Fibroblast of lung (primary cell): ENCODE data around the gene SEC22B. TPM values are rescaled to one million over a fixed set of nuclear protein-coding genes. Genes with fewer than 3 reads are reported as not detected.
A peak's percentile ranks its signal among the peaks of the same experiment; 100 is the strongest.
"Not testable (repeated sequence)": the region's sequence is repeated elsewhere in the genome, so short reads cannot be mapped to it uniquely, and the experiment has no call there.

Source experiments
- DNase-seq, 2 donors: peaks; one replicate each; pipeline versions ENCODE4 v3.0.0 to v3.0.0-alpha.2; 2010; ENCODE audit warnings: low read depth in 2 of 2
- H2AFZ ChIP-seq: 2 replicates; pipeline ENCODE4 v1.5.1; 2012; ENCODE audit warnings: low read length, control low read depth, inconsistent platforms
- H3K27ac ChIP-seq: 2 replicates; pipeline ENCODE4 v1.5.1; 2011; ENCODE audit warnings: low read length, control low read depth; ENCODE audit not compliant: insufficient read depth
- H3K27me3 ChIP-seq: 2 replicates; pipeline ENCODE4 v1.5.1; 2011; ENCODE audit warnings: mild to moderate bottlenecking, low read length; ENCODE audit not compliant: control insufficient read depth, insufficient read depth
- H3K36me3 ChIP-seq: 2 replicates; pipeline ENCODE4 v1.5.1; 2011; ENCODE audit warnings: low read length; ENCODE audit not compliant: control insufficient read depth, insufficient read depth
- H3K4me1 ChIP-seq: 2 replicates; pipeline ENCODE4 v1.5.1; 2011; ENCODE audit warnings: low read length; ENCODE audit not compliant: control insufficient read depth, insufficient read depth; ENCODE audit errors: extremely low read depth
- H3K4me2 ChIP-seq: 2 replicates; pipeline ENCODE4 v1.5.1; 2011; ENCODE audit warnings: low read length, control low read depth; ENCODE audit not compliant: insufficient read depth; ENCODE audit errors: extremely low read depth
- H3K4me3 ChIP-seq, 4 experiments: fragments of 200-600 bp in 1 of 4; sonication (generic) in 1 of 4; replicated peaks in 1 of 4; 2 replicates each; pipeline ENCODE4 v1.5.1; 2011 to 2016; ENCODE audit warnings: low read length in 4 of 4, low read depth in 3 of 4, mild to moderate bottlenecking in 3 of 4, control low read depth in 2 of 4, inconsistent platforms in 1 of 4, mixed read lengths in 1 of 4; ENCODE audit not compliant: insufficient read depth in 1 of 4; ENCODE audit errors: control extremely low read depth in 1 of 4
- H3K79me2 ChIP-seq: 2 replicates; pipeline ENCODE4 v1.5.1; 2012; ENCODE audit warnings: mild to moderate bottlenecking, low read length, inconsistent platforms; ENCODE audit not compliant: control insufficient read depth, insufficient read depth
- H3K9ac ChIP-seq: 2 replicates; pipeline ENCODE4 v1.5.1; 2011; ENCODE audit warnings: mild to moderate bottlenecking, low read length, control low read depth; ENCODE audit not compliant: insufficient read depth
- H3K9me3 ChIP-seq: 2 replicates; pipeline ENCODE4 v1.5.1; 2012; ENCODE audit warnings: low read depth, low read length; ENCODE audit not compliant: control insufficient read depth, insufficient read depth
- H4K20me1 ChIP-seq: 2 replicates; pipeline ENCODE4 v1.5.1; 2011; ENCODE audit warnings: low read length; ENCODE audit not compliant: control insufficient read depth, insufficient read depth; ENCODE audit errors: extremely low read depth
- polyA plus RNA-seq, 2 donors: library from polyadenylated mRNA; depleted of rRNA in 1 of 2; stranded (reverse) in 1 of 2; unstranded in 1 of 2; fragments of >200 nt; gene quantifications; 2 replicates each; pipeline ENCODE4 v1.2.1, GENCODE V29; 2011 to 2012; ENCODE audit warnings: missing spikeins in 1 of 2
- total RNA-seq: library from RNA; depleted of rRNA; stranded (reverse); fragments of >200 nt; gene quantifications from 2 replicates; pipeline ENCODE4 v1.2.1, GENCODE V29; 2014

The SEC22B gene
- total and polyA plus RNA-seq, 2 donors (not counting 1 experiment from before 2014, with no cell fraction given) = 71.3 to 74.5 TPM

DNA sequence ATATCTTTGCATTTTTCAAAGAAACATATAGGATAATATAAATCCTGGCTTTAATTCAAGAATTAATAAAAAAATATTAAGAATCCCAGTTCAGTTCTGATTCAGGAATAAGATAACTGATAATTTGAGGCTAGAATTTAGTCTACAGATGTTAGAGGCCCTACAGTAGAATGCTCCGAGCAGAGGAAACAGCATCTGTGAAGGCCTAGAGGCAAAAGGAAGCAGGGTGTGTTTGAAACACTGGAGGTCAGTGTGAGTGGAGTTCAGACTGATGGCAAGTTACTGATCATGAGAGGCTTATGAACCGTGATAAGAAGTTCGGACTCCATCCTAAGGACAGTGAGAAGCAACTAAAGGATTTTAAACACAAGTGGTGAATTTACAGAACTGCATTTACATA, 33.0 kb downstream of the SEC22B start:
- H3K27me3 ChIP-seq, H4K20me1 ChIP-seq, H3K4me3 ChIP-seq, H3K36me3 ChIP-seq, H3K4me1 ChIP-seq, H3K79me2 ChIP-seq, H3K9me3 ChIP-seq, H3K4me2 ChIP-seq, H2AFZ ChIP-seq, H3K9ac ChIP-seq: not testable (repeated sequence)
- peak; percentile 47 to 48 for DNase-seq
- peak overlapping the region; percentile 59 for H3K27ac ChIP-seq

DNA sequence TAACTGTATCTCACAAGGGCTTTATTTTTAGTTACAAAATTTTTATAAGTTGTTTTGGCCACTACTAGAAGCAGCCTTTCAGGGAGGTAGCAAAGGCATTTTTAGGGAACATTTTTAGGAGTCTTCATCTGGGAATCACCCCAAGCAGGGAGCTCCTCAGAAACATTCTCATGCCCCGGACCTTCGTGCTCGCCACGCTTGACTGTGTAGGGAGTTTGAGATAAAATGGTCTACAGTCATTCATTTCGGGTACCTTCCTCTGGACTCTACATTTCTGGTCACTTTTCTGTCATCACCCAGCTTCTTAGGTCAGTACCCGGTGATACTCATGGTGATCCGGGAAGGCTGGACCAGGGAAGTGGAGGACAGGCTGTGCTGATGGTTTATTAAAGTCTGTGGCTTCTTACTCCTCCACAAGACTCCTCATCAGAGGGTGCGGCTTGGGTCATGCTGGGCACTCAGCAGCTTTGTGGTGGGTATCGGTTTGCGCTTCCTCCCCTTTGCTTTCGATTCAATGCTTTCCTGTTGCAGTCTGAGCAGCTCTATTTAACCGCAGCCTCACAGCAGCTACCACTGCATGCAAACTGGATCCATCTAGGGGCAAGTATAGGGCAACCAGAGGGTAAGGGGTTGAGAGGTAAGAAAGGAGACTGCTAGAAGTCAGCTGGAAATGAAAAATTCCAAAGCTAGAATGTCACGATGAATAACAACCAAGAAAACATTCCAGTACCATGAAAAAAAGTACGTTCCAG, 33.6 kb downstream of the SEC22B start:
- not testable (repeated sequence) for H2AFZ ChIP-seq, H3K9ac ChIP-seq

GRCh38 chr1:120141865-120142264, 34.5 kb downstream of the SEC22B start:
- DNase-seq, H2AFZ ChIP-seq, H3K27ac ChIP-seq, H3K79me2 ChIP-seq, H3K9me3 ChIP-seq, H3K4me2 ChIP-seq, H3K36me3 ChIP-seq, H3K4me1 ChIP-seq, H4K20me1 ChIP-seq, H3K27me3 ChIP-seq, H3K9ac ChIP-seq, H3K4me3 ChIP-seq: not testable (repeated sequence)

More for the DNA sequence above, 33.6 kb downstream of the SEC22B start:
- H3K79me2 ChIP-seq, H3K9me3 ChIP-seq, H3K36me3 ChIP-seq, H3K27me3 ChIP-seq, H4K20me1 ChIP-seq, H3K4me2 ChIP-seq, H3K4me3 ChIP-seq, H3K4me1 ChIP-seq: not testable (repeated sequence)
- H3K27ac ChIP-seq = peak overlapping the region; percentile 47
- DNase-seq = peak; percentile 62 to 87

DNA sequence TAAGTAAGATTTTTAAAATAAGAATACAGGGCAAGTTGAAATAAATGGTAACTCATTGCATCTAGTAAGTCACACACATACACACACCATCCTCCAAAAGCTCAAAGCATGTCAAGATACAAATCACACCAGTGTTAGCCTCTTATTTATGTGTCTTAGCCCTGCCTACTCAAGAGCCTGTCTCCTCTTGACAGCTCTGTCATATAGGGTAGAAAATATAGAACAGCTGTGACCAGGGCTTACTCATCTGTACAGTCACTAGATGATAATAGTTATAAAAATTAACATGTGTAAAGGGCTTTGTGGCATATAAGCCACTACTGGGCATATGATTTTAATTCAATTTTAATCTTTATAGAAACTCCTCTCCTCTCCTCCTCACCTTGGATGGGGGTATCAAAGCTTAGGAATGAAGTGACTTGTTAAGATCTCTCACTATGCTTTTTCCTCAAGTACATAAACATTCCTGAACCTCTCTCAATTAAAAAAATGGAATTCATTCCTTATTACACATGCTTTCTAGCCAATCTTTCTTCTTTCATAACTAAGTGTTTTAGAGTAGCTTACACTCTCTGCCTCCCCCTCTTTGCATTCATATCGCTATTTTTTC, 35.6 kb downstream of the SEC22B start:
- not testable (repeated sequence) for H3K9ac ChIP-seq, H3K9me3 ChIP-seq, H3K36me3 ChIP-seq, H4K20me1 ChIP-seq, H3K4me1 ChIP-seq, H3K4me2 ChIP-seq, H3K4me3 ChIP-seq, H3K27me3 ChIP-seq, H2AFZ ChIP-seq, H3K79me2 ChIP-seq, H3K27ac ChIP-seq
- DNase-seq = peak in 1 of 2 donors; percentile 41

DNA sequence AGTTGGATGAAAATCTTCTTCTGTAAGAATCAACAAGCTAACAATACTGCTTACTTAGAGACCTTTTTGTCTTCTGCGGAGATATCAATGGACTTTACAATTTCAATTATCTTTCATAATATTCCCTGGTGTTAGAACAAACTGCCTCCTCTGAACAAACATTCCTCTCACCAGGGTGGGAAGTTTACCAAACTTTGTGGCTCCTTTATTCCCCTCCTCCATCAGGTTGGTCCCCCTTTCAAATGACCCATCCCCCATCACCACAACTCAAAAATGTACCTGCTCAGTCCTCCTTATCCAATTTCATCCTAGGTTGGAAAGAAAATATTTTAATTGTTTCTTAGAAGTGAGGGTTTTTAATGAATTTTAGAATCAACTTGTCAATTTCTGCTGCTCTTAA, 40.2 kb downstream of the SEC22B start:
- not testable (repeated sequence) for H3K79me2 ChIP-seq, H3K4me1 ChIP-seq, H3K27ac ChIP-seq, DNase-seq, H3K36me3 ChIP-seq, H3K9me3 ChIP-seq, H2AFZ ChIP-seq, H4K20me1 ChIP-seq, H3K27me3 ChIP-seq, H3K4me2 ChIP-seq, H3K9ac ChIP-seq, H3K4me3 ChIP-seq

DNA sequence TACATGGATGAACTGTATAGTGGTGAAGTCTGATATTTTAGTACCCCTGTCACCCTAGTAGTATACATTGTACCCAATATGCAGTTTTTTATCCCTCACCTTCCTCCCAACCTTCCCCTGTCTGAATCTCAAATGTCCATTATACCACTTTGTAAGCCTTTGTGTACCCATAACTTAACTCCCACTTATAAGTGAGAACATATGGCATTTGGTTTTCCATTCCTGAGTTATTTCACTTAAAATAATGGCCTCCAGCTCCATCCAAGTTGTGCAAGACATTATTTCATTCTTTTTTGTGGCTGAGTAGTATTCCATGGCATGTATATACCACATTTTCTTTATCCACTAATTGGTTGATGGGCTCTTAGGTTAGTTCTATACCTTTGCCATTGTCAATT, 42.4 kb downstream of the SEC22B start:
- not testable (repeated sequence) for H3K4me2 ChIP-seq, H3K27me3 ChIP-seq, H3K4me3 ChIP-seq, DNase-seq, H3K36me3 ChIP-seq, H3K4me1 ChIP-seq, H3K9me3 ChIP-seq, H3K79me2 ChIP-seq, H4K20me1 ChIP-seq, H3K27ac ChIP-seq, H3K9ac ChIP-seq, H2AFZ ChIP-seq
